Kidney tubule cell (primary cell): ENCODE results near the gene KIF21A.

Experiments used
- DNase-seq: peaks from one replicate; pipeline ENCODE4 v3.0.0-alpha.2; 2018; ENCODE audit warnings: low spot score

The KIF21A gene

GRCh38 chr12:39272871-39273655, 169.9 kb downstream of the KIF21A start:
- DNase-seq = peak; percentile 47

DNA sequence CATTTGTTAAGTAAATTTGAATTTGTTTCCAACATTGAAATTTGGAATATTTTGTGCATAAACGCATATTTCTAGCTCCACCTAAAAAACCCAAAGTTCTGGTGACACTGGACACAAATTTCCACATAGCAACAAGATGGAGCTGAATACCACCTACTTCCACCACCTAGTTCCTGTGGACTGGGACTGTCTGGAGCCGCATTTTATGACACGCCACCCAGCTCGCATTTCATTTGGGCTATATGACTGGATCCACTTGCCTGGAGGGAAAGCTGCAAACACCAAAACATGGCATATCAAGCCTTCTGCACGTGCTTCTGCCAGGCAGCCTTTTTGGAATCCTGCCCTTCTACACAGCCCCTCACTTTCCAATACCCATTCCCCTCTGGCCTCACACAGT, 173.4 kb downstream of the KIF21A start:
- no peak for DNase-seq

- DNase-seq = no peak
Observed at GRCh38 chr12:39267886-39268285, 175.0 kb downstream of the KIF21A start.

- DNase-seq = no peak
Observed at GRCh38 chr12:39252628-39253027, 190.3 kb downstream of the KIF21A start.
